Bronchial epithelial cell (primary cell): ENCODE data around the gene GAS2L1. TPM values are rescaled to one million over a fixed set of nuclear protein-coding genes. Genes with fewer than 3 reads are reported as not detected.

ENCODE experiments used
- DNase-seq: peaks from one replicate; pipeline ENCODE4 v3.0.0-alpha.2; 2010; ENCODE audit warnings: low read depth
- FAIRE-seq: peaks from 2 replicates; lab custom pipeline; 2011; peaks lifted over from hg19 to GRCh38; lab: Jason Lieb, UNC
- H3K27me3 ChIP-seq: 2 replicates; pipeline ENCODE4 v1.5.1; 2011; ENCODE audit warnings: low read length; ENCODE audit not compliant: control insufficient read depth, insufficient read depth
- H3K36me3 ChIP-seq: 2 replicates; pipeline ENCODE4 v1.5.1; 2011; ENCODE audit warnings: low read length; ENCODE audit not compliant: control insufficient read depth, insufficient read depth
- H3K4me3 ChIP-seq: 2 replicates; pipeline ENCODE4 v1.5.1; 2011; ENCODE audit warnings: mild to moderate bottlenecking, low read depth, low read length, control low read depth
- CTCF ChIP-seq: IDR thresholded peaks from 2 replicates; pipeline ENCODE4 v1.5.1; 2011; ENCODE audit warnings: mild to moderate bottlenecking, moderate library complexity, low read length, control low read depth, inconsistent platforms; ENCODE audit not compliant: insufficient read depth, severe bottlenecking
- total RNA-seq: library from RNA; depleted of rRNA; stranded (reverse); fragments of >200 nt; gene quantifications from 2 replicates; pipeline ENCODE4 v1.2.1, GENCODE V29; 2014

GAS2L1 gene
- 4.1 and 5.3 TPM in 2 replicates for total RNA-seq

GRCh38 chr22:29306175-29306834, at the start of gene GAS2L1:
TSS of gene GAS2L1 (plus strand) at chr22:29306650. CDS start at chr22:29308106, 1,456 bp downstream.
- DNase-seq: peak; percentile 58
- TF ChIP-seq CTCF: peak; percentile 65
- no peak for FAIRE-seq

GRCh38 chr22:29257751-29258181, 48.7 kb upstream of the GAS2L1 start:
- TF ChIP-seq CTCF: no peak
- DNase-seq: no peak
- Histone ChIP-seq H3K36me3 (no peaks in the 10 kb centered on the region), H3K27me3 (no peaks in the 10 kb centered on the region), H3K4me3 (no peak overlapping the region)
- FAIRE-seq: no peak

More at GRCh38 chr22:29306175-29306834, at the start of gene GAS2L1:
- H3K4me3 ChIP-seq: peak within 1 kb of the TSS; percentile 68
- H3K27me3 ChIP-seq: no peaks in the 10 kb centered on the region
- no peaks in the 10 kb centered on the region for H3K36me3 ChIP-seq

GRCh38 chr22:29258407-29259252, 47.8 kb upstream of the GAS2L1 start:
- no peak for TF ChIP-seq CTCF
- no peaks in the 10 kb centered on the region for H3K27me3 ChIP-seq
- FAIRE-seq (no peak), DNase-seq (no peak)
- H3K36me3 ChIP-seq: peaks cover 1% of the 10 kb centered on the region
- no peak overlapping the region for H3K4me3 ChIP-seq

- no peaks in the 10 kb centered on the region for H3K27me3 ChIP-seq
- no peak overlapping the region for H3K4me3 ChIP-seq
- peaks cover 7% of the 10 kb centered on the region for H3K36me3 ChIP-seq
- peak; percentile 28 for FAIRE-seq
- TF ChIP-seq CTCF: peak; percentile 9
- no peak for DNase-seq
Measured at GRCh38 chr22:29259253-29259899, 47.1 kb upstream of the GAS2L1 start.

GRCh38 chr22:29260031-29260560, 46.4 kb upstream of the GAS2L1 start:
- Histone ChIP-seq H3K36me3 (peaks cover 8% of the 10 kb centered on the region), H3K27me3 (no peaks in the 10 kb centered on the region), H3K4me3 (no peak overlapping the region)
- no peak for TF ChIP-seq CTCF
- FAIRE-seq (no peak), DNase-seq (no peak)
